SK-MEL-5 (cell line): ENCODE measurements around the gene APOBEC3B. TPM values are rescaled to one million over a fixed set of nuclear protein-coding genes. Genes with fewer than 3 reads are reported as not detected.
A peak's percentile ranks its signal among the peaks of the same experiment; 100 is the strongest.
"Not testable (repeated sequence)": the region's sequence is repeated elsewhere in the genome, so short reads cannot be mapped to it uniquely, and the experiment has no call there.

Experiments
- DNase-seq: peaks from one replicate; pipeline ENCODE4 v3.0.0-alpha.2; 2016; ENCODE audit warnings: low read depth, low spot score
- in situ Hi-C: cut with HindIII; loops from 2 replicates; pipeline ENCODE4 v1.10.0; 2016; ENCODE audit warnings: low sequenced_read_pairs, high pct_unique_total_duplicates, low pct_unique_long_range_greater_than_20kb
- total RNA-seq: library from RNA; depleted of rRNA; stranded (reverse); fragments of >200 nt; shearing (Covaris generic); gene quantifications from 2 replicates; pipeline ENCODE4 v1.2.3, GENCODE V29; 2014

APOBEC3B gene
- total RNA-seq, 1 experiment from 2014 or later, result 3.8 TPM

- DNase-seq, in situ Hi-C loops: not testable (repeated sequence)
Observed at GRCh38 chr22:38977289-38977688, 4.9 kb upstream of the APOBEC3B start.

- in situ Hi-C loops, DNase-seq: not testable (repeated sequence)
Observed at GRCh38 chr22:38980587-38980986, 1.6 kb upstream of the APOBEC3B start.

- in situ Hi-C loops, result no loop called here
- DNase-seq, result peak; percentile 17
Observed at GRCh38 chr22:38981005-38981991, 849 bp upstream of the APOBEC3B start.

GRCh38 chr22:38984224-38984623 lies 2.1 kb downstream of the APOBEC3B start:
- in situ Hi-C loops, result no loop called here
- DNase-seq, result no peak

GRCh38 chr22:38984784-38985757 lies 2.9 kb downstream of the APOBEC3B start:
- DNase-seq, in situ Hi-C loops: not testable (repeated sequence)

- DNase-seq, result no peak
- in situ Hi-C loops, result no loop called here
Observed at GRCh38 chr22:38986629-38987028, 4.5 kb downstream of the APOBEC3B start.

- no peak for DNase-seq
- in situ Hi-C loops, result no loop called here
Observed at GRCh38 chr22:38987171-38987895, 5.2 kb downstream of the APOBEC3B start.

GRCh38 chr22:38989466-38989865 lies 7.3 kb downstream of the APOBEC3B start:
- DNase-seq, result no peak

GRCh38 chr22:38992871-38993371 lies 10.8 kb downstream of the APOBEC3B start:
- DNase-seq, in situ Hi-C loops: not testable (repeated sequence)

More at GRCh38 chr22:38989466-38989865, 7.3 kb downstream of the APOBEC3B start:
- in situ Hi-C loops, result no loop called here

- in situ Hi-C loops, result no loop called here
- DNase-seq, result no peak
Observed at GRCh38 chr22:38996105-38996504, 14.0 kb downstream of the APOBEC3B start.

- in situ Hi-C loops, result no loop called here
- no peak for DNase-seq
Observed at GRCh38 chr22:38997518-38997917, 15.4 kb downstream of the APOBEC3B start.

- peak; percentile 95 for DNase-seq
- in situ Hi-C loops, result no loop called here
Observed at GRCh38 chr22:39003165-39003638, 21.1 kb downstream of the APOBEC3B start.

- no peak for DNase-seq
- in situ Hi-C loops, result no loop called here
Observed at GRCh38 chr22:39007177-39007576, 25.0 kb downstream of the APOBEC3B start.

GRCh38 chr22:39008271-39008850 lies 26.2 kb downstream of the APOBEC3B start:
- in situ Hi-C loops, DNase-seq: not testable (repeated sequence)

GRCh38 chr22:39010946-39011345 lies 28.8 kb downstream of the APOBEC3B start:
- DNase-seq, result no peak
- in situ Hi-C loops, result no loop called here

GRCh38 chr22:39012533-39013511 lies 30.7 kb downstream of the APOBEC3B start:
- in situ Hi-C loops, result no loop called here
- DNase-seq, result no peak
